ENCODE measurements around the gene CD164L2.

CD164L2 gene

GRCh38 chr1:27345272-27345671, 37.9 kb downstream of the CD164L2 start:
- DNase-seq: no peak
- H3K36me3 Mint-ChIP-seq: peaks cover 9 to 17% of the 10 kb centered on the region in 2 donors

GRCh38 chr1:27343639-27344025, 39.5 kb downstream of the CD164L2 start:
- ATAC-seq (replicated peaks) (no peak), DNase-seq (no peak)
- H3K4me1 Mint-ChIP-seq: peaks cover 52 to 83% of the 10 kb centered on the region in 2 donors
- no peaks in the 10 kb centered on the region for H3K27me3 Mint-ChIP-seq
- peak overlapping the region; percentile 96 for H3K27ac Mint-ChIP-seq
- peaks cover 14 to 29% of the 10 kb centered on the region in 2 donors for H3K36me3 Mint-ChIP-seq
- H3K9me3 Mint-ChIP-seq: no peaks in the 10 kb centered on the region
- H3K4me3 Mint-ChIP-seq: peak overlapping the region; percentile 86 to 89

More at GRCh38 chr1:27345272-27345671, 37.9 kb downstream of the CD164L2 start:
- H3K27me3 Mint-ChIP-seq: no peaks in the 10 kb centered on the region
- H3K4me1 Mint-ChIP-seq: peaks cover 43 to 73% of the 10 kb centered on the region in 2 donors
- H3K9me3 Mint-ChIP-seq: no peaks in the 10 kb centered on the region
- H3K27ac Mint-ChIP-seq: no peak overlapping the region
- ATAC-seq (replicated peaks): no peak
- no peak overlapping the region for H3K4me3 Mint-ChIP-seq

DNA sequence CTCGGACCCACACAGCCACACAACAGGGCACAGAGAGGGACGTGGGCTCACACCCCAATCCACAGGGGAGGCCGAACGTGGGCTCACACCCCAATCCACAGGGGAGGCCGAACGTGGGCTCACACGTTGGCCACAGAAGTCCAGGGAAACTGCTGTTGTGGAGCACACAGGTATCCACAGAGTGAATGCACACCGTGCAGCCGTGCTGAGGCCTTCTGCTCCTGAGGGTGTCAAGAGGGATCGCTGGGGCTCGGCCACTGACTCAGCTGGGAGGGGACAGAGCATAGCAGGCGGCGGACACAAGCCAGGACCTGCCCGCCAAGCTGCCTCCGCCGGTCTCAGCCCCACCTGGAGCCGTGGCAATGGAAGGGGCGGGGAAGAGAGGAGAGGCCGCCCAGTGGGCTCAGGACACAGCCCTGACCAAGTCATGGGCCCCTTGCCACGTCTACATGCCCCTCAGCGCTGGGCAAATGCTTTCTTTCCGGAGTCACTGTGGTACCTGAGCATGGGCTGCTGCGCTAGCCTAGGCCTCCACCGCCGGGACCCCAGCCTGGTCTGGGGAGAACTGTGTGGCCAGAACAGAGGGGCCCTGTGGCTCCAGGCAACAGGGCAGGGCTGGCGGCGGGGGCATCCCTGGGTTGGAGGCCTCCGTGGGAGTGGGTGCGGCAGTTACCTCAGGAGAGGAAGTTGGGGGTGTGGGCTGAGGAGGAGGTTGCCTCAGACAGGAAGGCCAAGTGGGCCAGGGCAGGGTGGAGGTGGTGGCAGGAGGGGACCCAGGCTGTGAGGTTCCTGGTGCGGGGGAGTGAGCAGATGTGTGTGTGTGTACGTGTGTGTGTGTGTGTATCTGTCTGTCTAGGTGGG, 40.1 kb downstream of the CD164L2 start:
- peaks cover 52 to 82% of the 10 kb centered on the region in 2 donors for H3K4me1 Mint-ChIP-seq
- no peaks in the 10 kb centered on the region for H3K27me3 Mint-ChIP-seq
- DNase-seq: peak; percentile 55

DNA sequence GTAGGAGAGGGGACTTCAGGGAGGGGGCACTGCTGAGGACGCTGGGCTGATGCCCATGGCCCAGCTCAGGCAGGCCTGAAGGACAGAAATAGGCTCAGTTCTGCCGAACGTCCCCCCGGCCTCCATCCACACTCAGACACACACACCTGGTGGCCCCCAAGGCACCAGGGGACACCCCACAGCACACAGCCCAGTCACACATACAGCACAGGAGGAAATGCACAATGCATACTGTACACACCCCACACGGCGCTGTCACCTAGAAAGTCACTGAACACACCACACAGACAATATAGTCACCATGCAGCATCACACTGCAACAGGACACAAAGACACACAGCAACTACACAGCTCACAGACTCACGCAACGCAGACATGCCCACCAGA, 40.7 kb downstream of the CD164L2 start:
- H3K27me3 Mint-ChIP-seq: no peaks in the 10 kb centered on the region
- H3K9me3 Mint-ChIP-seq: no peaks in the 10 kb centered on the region
- peaks cover 48 to 75% of the 10 kb centered on the region in 2 donors for H3K4me1 Mint-ChIP-seq
- peak overlapping the region; percentile 86 to 89 for H3K4me3 Mint-ChIP-seq
- peak overlapping the region; percentile 96 for H3K27ac Mint-ChIP-seq
- ATAC-seq (replicated peaks): peak; percentile 49 to 50
- no peak for DNase-seq
- H3K36me3 Mint-ChIP-seq: peaks cover 16 to 27% of the 10 kb centered on the region in 2 donors

More for the DNA sequence above, 40.1 kb downstream of the CD164L2 start:
- ATAC-seq (replicated peaks): peak; percentile 33 to 51
- Mint-ChIP-seq H3K36me3 (peaks cover 20 to 31% of the 10 kb centered on the region in 2 donors), H3K27ac (peak overlapping the region; percentile 96), H3K4me3 (peak overlapping the region; percentile 86 to 89), H3K9me3 (no peaks in the 10 kb centered on the region)

DNA sequence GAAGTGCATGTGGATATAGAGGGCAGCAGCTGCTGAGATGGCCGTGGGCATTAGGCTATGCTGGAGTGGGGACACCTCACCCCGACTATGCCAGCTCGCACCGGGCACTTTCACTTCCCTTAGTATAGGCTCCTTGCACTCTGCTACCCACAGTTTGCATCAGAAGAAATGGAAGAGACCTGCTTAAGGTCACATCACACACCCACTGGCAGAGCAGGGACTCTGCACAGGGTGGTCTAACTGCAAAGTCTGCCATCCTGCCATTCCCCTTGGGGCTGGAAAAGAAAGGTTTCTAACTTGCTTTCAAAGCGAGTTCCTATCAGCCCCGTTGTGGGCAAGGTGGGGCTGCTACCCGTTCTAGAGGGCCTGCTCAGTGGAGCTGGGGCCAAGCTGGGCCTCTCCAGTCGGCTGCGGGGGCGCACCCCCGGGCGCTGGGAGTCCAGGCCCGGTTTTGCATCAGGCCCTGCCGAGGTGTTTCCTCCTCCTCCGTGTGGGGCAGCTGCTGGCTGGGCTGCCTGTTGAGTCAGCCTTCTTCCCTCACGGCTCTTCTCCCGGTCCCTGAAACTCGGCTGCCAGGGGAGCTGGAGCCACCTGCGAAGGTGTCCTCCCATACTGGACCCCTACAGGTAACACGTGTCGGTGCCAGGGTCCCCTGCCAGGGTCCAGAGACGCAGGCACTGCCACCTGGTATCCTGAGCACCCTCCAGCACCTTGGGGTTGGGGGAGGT, 41.4 kb downstream of the CD164L2 start, which contains the start of gene SYTL1:
SYTL1 (plus strand) TSS at position 498 of the 728 bp plus-strand sequence. CDS start 3,313 bp downstream, outside the sequence.
- DNase-seq (peak; percentile 72), ATAC-seq (replicated peaks) (peak; percentile 85 to 86)
- H3K9me3 Mint-ChIP-seq: no peaks in the 10 kb centered on the region
- peaks cover 48 to 72% of the 10 kb centered on the region in 2 donors for H3K4me1 Mint-ChIP-seq
- H3K27ac Mint-ChIP-seq: peak within 1 kb of the TSS; percentile 96
- peaks cover 16 to 29% of the 10 kb centered on the region in 2 donors for H3K36me3 Mint-ChIP-seq
- peak within 1 kb of the TSS; percentile 86 to 89 for H3K4me3 Mint-ChIP-seq
- H3K27me3 Mint-ChIP-seq: no peaks in the 10 kb centered on the region

DNA sequence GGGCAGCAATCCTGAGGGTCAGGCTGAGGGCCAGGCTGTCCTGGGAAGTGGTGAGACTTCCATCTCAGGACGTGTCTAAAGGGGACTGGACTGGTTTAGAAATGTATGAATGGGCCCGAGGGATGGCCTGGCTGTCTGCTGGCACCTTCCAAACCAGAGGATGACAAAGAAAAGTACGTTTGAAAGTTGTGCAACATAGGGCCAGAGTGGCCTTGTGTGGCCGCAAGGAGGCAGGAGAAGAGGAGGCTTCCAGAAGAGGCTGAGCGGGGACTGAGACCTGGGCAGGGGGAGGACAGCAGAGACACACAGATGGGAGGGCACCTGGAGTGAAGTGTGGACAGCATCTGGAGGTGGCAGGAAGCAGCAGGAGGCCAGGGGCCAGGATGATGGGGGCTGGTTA, 43.9 kb downstream of the CD164L2 start:
- ATAC-seq (replicated peaks): no peak
- Mint-ChIP-seq H3K9me3 (no peaks in the 10 kb centered on the region), H3K36me3 (peaks cover 27 to 37% of the 10 kb centered on the region in 2 donors), H3K4me3 (no peak overlapping the region), H3K4me1 (peaks cover 39 to 56% of the 10 kb centered on the region in 2 donors), H3K27me3 (no peaks in the 10 kb centered on the region), H3K27ac (peak overlapping the region; percentile 89)
- DNase-seq: no peak

DNA sequence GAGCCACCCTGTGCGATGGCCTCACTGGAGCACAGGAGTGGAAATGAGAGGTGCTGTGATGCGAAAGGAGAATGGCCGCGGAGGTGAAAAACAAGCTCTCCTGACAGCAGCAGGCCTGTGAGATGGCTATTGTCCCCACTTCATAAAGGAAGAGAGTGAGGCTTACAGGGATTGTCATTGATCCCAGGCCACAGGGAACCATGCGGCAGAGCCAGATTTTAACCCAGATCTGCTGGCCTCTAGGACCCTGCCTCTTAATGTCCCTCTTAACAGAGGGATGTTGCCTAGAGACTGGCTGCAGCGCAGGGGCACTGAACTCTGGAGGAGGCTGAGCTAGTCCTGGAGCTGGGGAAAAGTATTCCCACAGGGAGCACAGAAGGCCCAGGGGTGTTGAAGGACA, 44.4 kb downstream of the CD164L2 start:
- no peak for ATAC-seq (replicated peaks)
- peaks cover 37 to 52% of the 10 kb centered on the region in 2 donors for H3K4me1 Mint-ChIP-seq
- no peak for DNase-seq
- H3K27ac Mint-ChIP-seq: peak overlapping the region; percentile 89
- H3K4me3 Mint-ChIP-seq: no peak overlapping the region
- H3K27me3 Mint-ChIP-seq: no peaks in the 10 kb centered on the region
- no peaks in the 10 kb centered on the region for H3K9me3 Mint-ChIP-seq
- peaks cover 31 to 41% of the 10 kb centered on the region in 2 donors for H3K36me3 Mint-ChIP-seq

DNA sequence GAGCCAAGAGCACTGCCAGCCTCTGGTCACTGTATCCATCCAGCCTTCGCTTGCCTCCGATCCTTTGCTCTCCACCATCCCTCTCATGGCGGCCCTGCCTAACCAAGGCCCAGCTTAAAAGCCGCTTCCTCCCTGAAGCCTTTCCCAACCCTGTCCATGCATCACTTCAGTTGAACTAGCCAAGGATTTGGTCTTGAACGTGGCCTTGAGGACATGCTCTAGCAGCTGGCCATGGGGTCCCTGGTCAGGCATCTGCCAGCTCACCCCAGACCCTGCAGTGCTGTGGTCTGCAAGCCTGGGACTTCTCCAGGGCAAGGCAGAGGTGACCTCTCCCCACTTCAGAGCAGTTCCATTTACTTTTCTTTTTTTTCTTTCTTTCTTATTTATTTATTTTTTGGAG, 46.4 kb downstream of the CD164L2 start:
- ATAC-seq (replicated peaks) (no peak), DNase-seq (no peak)
- H3K4me3 Mint-ChIP-seq: no peak overlapping the region
- H3K27ac Mint-ChIP-seq: peak overlapping the region; percentile 83
- peaks cover 47 to 61% of the 10 kb centered on the region in 2 donors for H3K36me3 Mint-ChIP-seq
- H3K9me3 Mint-ChIP-seq: no peaks in the 10 kb centered on the region
- no peaks in the 10 kb centered on the region for H3K27me3 Mint-ChIP-seq
- H3K4me1 Mint-ChIP-seq: peaks cover 33 to 52% of the 10 kb centered on the region in 2 donors

GRCh38 chr1:27335506-27336422, 47.4 kb downstream of the CD164L2 start:
- Mint-ChIP-seq H3K27me3 (no peaks in the 10 kb centered on the region), H3K4me1 (peaks cover 29 to 46% of the 10 kb centered on the region in 2 donors), H3K27ac (peak overlapping the region; percentile 1), H3K4me3 (no peak overlapping the region), H3K9me3 (no peaks in the 10 kb centered on the region), H3K36me3 (peaks cover 52 to 63% of the 10 kb centered on the region in 2 donors)
- no peak for ATAC-seq (replicated peaks)
- no peak for DNase-seq

DNA sequence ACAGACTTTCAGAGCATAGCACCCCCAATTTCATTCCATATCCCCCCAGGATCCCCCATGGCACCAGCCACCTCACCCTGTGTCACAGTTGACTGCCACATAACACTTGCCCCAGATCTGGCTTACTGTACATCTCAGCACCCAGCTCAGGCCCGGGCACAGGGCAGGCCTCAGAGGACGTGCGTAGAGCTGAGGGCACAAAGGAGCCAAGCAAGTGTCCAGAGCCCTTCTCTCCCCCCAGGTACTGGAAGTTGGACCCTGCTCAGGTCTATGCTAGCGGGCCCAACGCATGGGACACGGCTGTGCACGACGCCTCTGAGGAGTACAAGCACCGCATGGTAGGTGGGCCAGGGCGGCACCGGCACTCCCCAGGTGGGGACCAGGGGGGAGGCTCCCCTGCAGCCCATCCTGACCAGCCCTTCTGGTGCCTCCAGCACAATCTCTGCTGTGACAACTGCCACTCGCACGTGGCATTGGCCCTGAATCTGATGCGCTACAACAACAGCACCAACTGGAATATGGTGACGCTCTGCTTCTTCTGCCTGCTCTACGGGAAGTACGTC, 49.3 kb downstream of the CD164L2 start:
- peaks cover 50 to 64% of the 10 kb centered on the region in 2 donors for H3K36me3 Mint-ChIP-seq
- no peak overlapping the region for H3K4me3 Mint-ChIP-seq
- H3K27me3 Mint-ChIP-seq: no peaks in the 10 kb centered on the region
- H3K9me3 Mint-ChIP-seq: no peaks in the 10 kb centered on the region
- no peak overlapping the region for H3K27ac Mint-ChIP-seq
- DNase-seq: no peak
- ATAC-seq (replicated peaks): no peak
- peaks cover 22 to 37% of the 10 kb centered on the region in 2 donors for H3K4me1 Mint-ChIP-seq

DNA sequence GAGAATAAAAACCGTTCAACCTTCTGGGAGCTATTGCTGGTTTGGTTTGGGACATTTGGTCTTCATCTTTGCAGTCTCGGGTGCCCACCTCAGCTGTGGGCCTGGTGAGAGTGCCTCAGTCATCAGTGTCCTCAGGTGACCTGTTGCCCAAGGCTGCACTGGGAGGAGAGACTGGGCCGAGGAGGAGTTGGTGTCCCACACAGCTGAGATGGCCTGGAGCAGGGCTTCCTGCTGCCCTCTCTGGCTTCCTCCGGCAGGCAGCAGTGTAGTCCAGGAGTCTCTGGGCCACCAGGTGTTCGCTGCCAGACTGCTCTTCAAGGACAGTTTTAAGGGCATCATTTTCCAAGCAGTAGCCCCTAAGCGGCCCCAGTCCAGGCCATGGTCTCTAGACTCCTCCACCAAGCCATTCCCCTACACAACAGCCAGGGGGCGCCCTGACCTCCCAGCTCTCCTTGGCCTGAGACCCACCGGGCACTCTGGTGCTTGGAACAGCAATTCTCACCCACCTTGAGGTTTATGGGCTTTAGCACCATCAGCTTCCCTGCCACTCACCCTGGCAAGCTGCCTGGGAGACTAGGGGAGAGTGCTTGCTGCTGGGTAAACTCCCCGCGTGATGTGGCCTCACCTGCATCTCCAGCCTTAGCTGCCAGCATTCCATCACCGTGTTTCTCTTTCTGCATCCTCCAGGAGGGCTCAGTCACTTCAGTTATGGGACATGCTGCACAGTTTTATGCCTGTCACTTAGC, 50.4 kb downstream of the CD164L2 start:
- Mint-ChIP-seq H3K27me3 (no peaks in the 10 kb centered on the region), H3K4me3 (no peak overlapping the region), H3K36me3 (peaks cover 50 to 67% of the 10 kb centered on the region in 2 donors)

GRCh38 chr1:27331922-27332321, 51.2 kb downstream of the CD164L2 start:
- no peak for ATAC-seq (replicated peaks)
- Mint-ChIP-seq H3K9me3 (no peaks in the 10 kb centered on the region), H3K27ac (peak overlapping the region; percentile 62), H3K27me3 (no peaks in the 10 kb centered on the region), H3K4me3 (no peak overlapping the region), H3K4me1 (peaks cover 30 to 50% of the 10 kb centered on the region in 2 donors), H3K36me3 (peaks cover 50 to 65% of the 10 kb centered on the region in 2 donors)
- DNase-seq: no peak

More for the DNA sequence above, 50.4 kb downstream of the CD164L2 start:
- H3K27ac Mint-ChIP-seq: peak overlapping the region; percentile 62
- ATAC-seq (replicated peaks) (peak; percentile 84 to 91), DNase-seq (no peak)
- H3K9me3 Mint-ChIP-seq: no peaks in the 10 kb centered on the region
- H3K4me1 Mint-ChIP-seq: peaks cover 30 to 47% of the 10 kb centered on the region in 2 donors

DNA sequence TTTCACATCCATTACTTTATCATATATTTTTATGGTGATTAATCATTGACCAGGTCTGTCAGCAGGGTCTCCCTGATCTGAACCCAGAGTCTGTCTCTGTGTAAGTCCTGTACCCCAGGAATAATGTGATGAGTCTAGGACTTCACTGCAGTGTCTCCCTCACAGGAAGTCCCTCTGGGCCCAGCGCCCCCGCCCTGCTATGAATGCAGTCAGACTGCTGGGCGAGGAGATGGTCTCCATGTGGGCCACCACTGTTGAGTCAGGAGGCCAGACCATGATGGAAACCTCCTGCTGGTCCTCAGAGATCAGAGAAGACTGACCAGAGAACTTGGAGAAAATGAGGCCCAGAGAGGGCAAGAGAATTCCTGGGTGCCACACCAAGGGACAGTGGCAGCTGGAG, 51.7 kb downstream of the CD164L2 start:
- Mint-ChIP-seq H3K27me3 (no peaks in the 10 kb centered on the region), H3K9me3 (no peaks in the 10 kb centered on the region), H3K4me1 (peaks cover 30 to 54% of the 10 kb centered on the region in 2 donors), H3K4me3 (no peak overlapping the region), H3K27ac (no peak overlapping the region), H3K36me3 (peaks cover 46 to 60% of the 10 kb centered on the region in 2 donors)
- DNase-seq (no peak), ATAC-seq (replicated peaks) (no peak)

All from stimulated activated naive B cell treated with anti-CD40 and anti-IgM and Interleukin-4, amounts not matched to agents 10 μg/mL and 1 μg/mL and 100 μg/mL, for 72 hours (primary cell).